H1 (cell line): ENCODE data around the gene CCDC82. TPM values are rescaled to one million over a fixed set of nuclear protein-coding genes. Genes with fewer than 3 reads are reported as not detected.

Experiments used
- CTCF ChIA-PET: fragments of 300-600 bp; sonication (Branson Sonifier 250); formaldehyde crosslinking; loops from one replicate; lab custom pipeline; 2021; ENCODE audit not compliant: partially characterized antibody; lab: Charles Lee
- POLR2A ChIA-PET: fragments of 300-600 bp; sonication (Branson Sonifier 250); formaldehyde crosslinking; loops from one replicate; lab custom pipeline; 2021; ENCODE audit warnings: inconsistent platforms; ENCODE audit not compliant: partially characterized antibody; lab: Charles Lee
- DNase-seq, 2 experiments: peaks; one replicate each; pipeline versions ENCODE4 v3.0.0 to v3.0.0-alpha.2; 2010 to 2022; ENCODE audit warnings: low spot score in 2 of 2, low read depth in 1 of 2, mixed read lengths in 1 of 2
- FAIRE-seq: peaks from 2 replicates; lab custom pipeline; 2011; peaks lifted over from hg19 to GRCh38; lab: Jason Lieb, UNC
- H2AFZ ChIP-seq: 2 replicates; pipeline ENCODE4 v1.8.1; 2012; ENCODE audit warnings: low read length, inconsistent platforms
- H2AK5ac ChIP-seq: 2 replicates; pipeline ENCODE4 v1.6.1; 2013; ENCODE audit warnings: low read depth, low read length
- H2BK120ac ChIP-seq: replicated peaks from 2 replicates; pipeline ENCODE3; 2013; ENCODE audit warnings: low read depth, low read length, inconsistent platforms
- H2BK12ac ChIP-seq: 2 replicates; pipeline ENCODE4 v1.6.1; 2013; ENCODE audit warnings: low read depth, low read length
- H2BK15ac ChIP-seq: 2 replicates; pipeline ENCODE4 v1.6.1; 2013; ENCODE audit warnings: low read length
- H2BK20ac ChIP-seq: 2 replicates; pipeline ENCODE4 v1.6.1; 2013; ENCODE audit warnings: low read length
- H2BK5ac ChIP-seq: 2 replicates; pipeline ENCODE4 v1.6.1; 2013; ENCODE audit warnings: low read depth, low read length
- H3K14ac ChIP-seq: 2 replicates; pipeline ENCODE4 v1.6.1; 2013; ENCODE audit warnings: inconsistent platforms; ENCODE audit not compliant: insufficient read length
- H3K18ac ChIP-seq: 2 replicates; pipeline ENCODE4 v1.6.1; 2013; ENCODE audit warnings: low read length; ENCODE audit errors: extremely low read depth
- H3K23ac ChIP-seq: 2 replicates; pipeline ENCODE4 v1.6.1; 2013; ENCODE audit warnings: inconsistent platforms; ENCODE audit not compliant: insufficient read length
- H3K23me2 ChIP-seq: 2 replicates; pipeline ENCODE4 v1.6.1; 2013; ENCODE audit warnings: low read depth, low read length
- H3K27ac ChIP-seq: 2 replicates; pipeline ENCODE4 v1.6.1; 2011; ENCODE audit warnings: low read depth, low read length, inconsistent platforms
- H3K27me3 ChIP-seq, 4 experiments: replicated peaks in 1 of 4; 1 replicate in 1 of 4; 2 replicates in 3 of 4; pipeline versions ENCODE4 v1.6.1 to v1.8.1; 2011 to 2013; ENCODE audit warnings: low read length in 3 of 4, mild to moderate bottlenecking in 3 of 4, inconsistent platforms in 2 of 4, mixed read lengths in 2 of 4, moderate library complexity in 1 of 4; ENCODE audit not compliant: control insufficient read depth in 3 of 4, insufficient read depth in 3 of 4; ENCODE audit errors: extremely low read depth in 1 of 4
- H3K36me3 ChIP-seq, 4 experiments: 2 replicates each; pipeline versions ENCODE4 v1.6.1 to v1.8.1; 2011 to 2013; ENCODE audit warnings: mild to moderate bottlenecking in 4 of 4, low read length in 3 of 4, moderate library complexity in 2 of 4, control low read depth in 1 of 4, inconsistent platforms in 1 of 4; ENCODE audit not compliant: insufficient read depth in 4 of 4, control insufficient read depth in 2 of 4
- H3K4ac ChIP-seq: replicated peaks from 2 replicates; pipeline ENCODE3; 2013; ENCODE audit warnings: low read length, low read depth, mixed read lengths, inconsistent platforms; ENCODE audit not compliant: insufficient read length
- H3K4me1 ChIP-seq, 4 experiments: replicated peaks in 1 of 4; 1 replicate in 1 of 4; 2 replicates in 3 of 4; pipeline versions ENCODE4 v1.6.1 to v1.8.1; 2011 to 2013; ENCODE audit warnings: low read length in 3 of 4, inconsistent platforms in 2 of 4, mixed read lengths in 1 of 4; ENCODE audit not compliant: insufficient read depth in 4 of 4, control insufficient read depth in 3 of 4
- H3K4me2 ChIP-seq, 2 experiments: 2 replicates each; pipeline versions ENCODE4 v1.6.1 to v1.8.1; 2011 to 2013; ENCODE audit warnings: low read depth in 2 of 2, low read length in 2 of 2, control low read depth in 1 of 2, inconsistent platforms in 1 of 2, mild to moderate bottlenecking in 1 of 2; ENCODE audit not compliant: insufficient read depth in 1 of 2
- H3K4me3 ChIP-seq, 4 experiments: fragments of 200-600, 300-600 bp in 1 of 4; sonication (generic), shearing (Covaris generic), sonication (Bioruptor Twin) in 1 of 4; 2 replicates each; pipeline versions ENCODE4 v1.5.1 to v1.8.1; 2011 to 2016; ENCODE audit warnings: low read length in 4 of 4, low read depth in 3 of 4, control low read depth in 2 of 4, inconsistent platforms in 2 of 4, mild to moderate bottlenecking in 2 of 4, mixed read lengths in 1 of 4, moderate library complexity in 1 of 4; ENCODE audit not compliant: insufficient read depth in 2 of 4; ENCODE audit errors: extremely low read depth in 1 of 4
- H3K56ac ChIP-seq: replicated peaks from 2 replicates; pipeline ENCODE3; 2013; ENCODE audit warnings: low read depth, mild to moderate bottlenecking, mixed read lengths, low read length, inconsistent platforms; ENCODE audit not compliant: insufficient read length
- H3K79me1 ChIP-seq: 2 replicates; pipeline ENCODE4 v1.6.1; 2013; ENCODE audit warnings: low read depth, low read length, control low read depth
- H3K79me2 ChIP-seq, 2 experiments: 2 replicates each; pipeline versions ENCODE4 v1.6.1 to v1.8.1; 2012 to 2013; ENCODE audit warnings: low read length in 2 of 2, mild to moderate bottlenecking in 2 of 2, inconsistent platforms in 1 of 2; ENCODE audit not compliant: insufficient read depth in 2 of 2, control insufficient read depth in 1 of 2
- H3K9ac ChIP-seq, 4 experiments: replicated peaks in 1 of 4; 1 replicate in 1 of 4; 2 replicates in 3 of 4; pipeline versions ENCODE4 v1.6.1 to v1.8.1; 2011 to 2013; ENCODE audit warnings: low read depth in 3 of 4, low read length in 3 of 4, control low read depth in 2 of 4, mild to moderate bottlenecking in 2 of 4, moderate library complexity in 2 of 4, inconsistent platforms in 1 of 4; ENCODE audit errors: extremely low read depth in 1 of 4
- H3K9me3 ChIP-seq, 2 experiments: 2 replicates each; pipeline versions ENCODE4 v1.6.1 to v1.8.1; 2012 to 2013; ENCODE audit warnings: mild to moderate bottlenecking in 2 of 2, moderate library complexity in 2 of 2, control low read depth in 1 of 2, inconsistent platforms in 1 of 2, low read depth in 1 of 2, low read length in 1 of 2, mixed read lengths in 1 of 2; ENCODE audit not compliant: insufficient read depth in 2 of 2
- H4K20me1 ChIP-seq, 2 experiments: replicated peaks in 1 of 2; 2 replicates each; pipeline versions ENCODE3 to v1.8.1; 2011 to 2013; ENCODE audit warnings: inconsistent platforms in 2 of 2, low read length in 2 of 2, mild to moderate bottlenecking in 1 of 2; ENCODE audit not compliant: insufficient read depth in 2 of 2, control insufficient read depth in 1 of 2
- H4K5ac ChIP-seq: 2 replicates; pipeline ENCODE4 v1.6.1; 2013; ENCODE audit warnings: low read length, low read depth, mixed read lengths, inconsistent platforms; ENCODE audit not compliant: insufficient read length
- H4K8ac ChIP-seq: 2 replicates; pipeline ENCODE4 v1.8.0; 2013; ENCODE audit warnings: mild to moderate bottlenecking, moderate library complexity, low read length, inconsistent platforms; ENCODE audit not compliant: insufficient read depth; ENCODE audit errors: extremely low read depth
- H4K91ac ChIP-seq: replicated peaks from 2 replicates; pipeline ENCODE3; 2013; ENCODE audit warnings: low read length, mixed read lengths, inconsistent platforms; ENCODE audit not compliant: insufficient read length
- ASH2L ChIP-seq: fragments of 200-600, 300-600 bp; sonication (generic); IDR thresholded peaks from one replicate; pipeline ENCODE4 v1.7.1; 2017; ENCODE audit warnings: low read length
- CBX8 ChIP-seq: fragments of 300-800, 300-1000 bp; sonication (generic); IDR thresholded peaks from 2 replicates; pipeline ENCODE4 v1.7.1; 2016; ENCODE audit warnings: low read depth, low read length, borderline replicate concordance
- CEBPB ChIP-seq: IDR thresholded peaks from 2 replicates; pipeline ENCODE4 v1.6.1; 2012; ENCODE audit warnings: low read depth, low read length
- CREB1 ChIP-seq: IDR thresholded peaks from 2 replicates; pipeline ENCODE4 v1.6.1; 2012; ENCODE audit warnings: inconsistent platforms
- CTBP2 ChIP-seq: IDR thresholded peaks from 2 replicates; pipeline ENCODE4 v1.7.0; 2011; ENCODE audit warnings: borderline replicate concordance, mild to moderate bottlenecking, moderate library complexity, mixed read lengths, low read length; ENCODE audit not compliant: insufficient read depth, insufficient read length
- EGR1 ChIP-seq: IDR thresholded peaks from 2 replicates; pipeline ENCODE4 v1.6.1; 2011; ENCODE audit warnings: low read depth, low read length, borderline replicate concordance
- FOSL1 ChIP-seq: IDR thresholded peaks from 2 replicates; pipeline ENCODE4 v1.6.1; 2011; ENCODE audit warnings: mild to moderate bottlenecking, low read depth, low read length, moderate library complexity; ENCODE audit not compliant: insufficient read depth
- GABPA ChIP-seq: IDR thresholded peaks from 2 replicates; pipeline ENCODE4 v1.6.1; 2011; ENCODE audit warnings: mild to moderate bottlenecking, low read length, moderate library complexity, borderline replicate concordance; ENCODE audit not compliant: insufficient read depth
- HDAC6 ChIP-seq: IDR thresholded peaks from one replicate; pipeline ENCODE4 v1.7.1; 2012; ENCODE audit warnings: low read depth, mild to moderate bottlenecking, inconsistent platforms, low read length, moderate library complexity
- KDM1A ChIP-seq: fragments of 200-600, 300-600 bp; sonication (generic); IDR thresholded peaks from 2 replicates; pipeline ENCODE4 v1.7.1; 2016; ENCODE audit warnings: mild to moderate bottlenecking, low read length, borderline replicate concordance
- NANOG ChIP-seq: IDR thresholded peaks from 2 replicates; pipeline ENCODE4 v1.6.1; 2011; ENCODE audit warnings: low read length, low read depth, mild to moderate bottlenecking, inconsistent platforms; ENCODE audit not compliant: insufficient read depth, poor library complexity, severe bottlenecking
- RBBP5 ChIP-seq: IDR thresholded peaks from 2 replicates; pipeline ENCODE4 v1.7.1; 2012; ENCODE audit warnings: low read depth, mild to moderate bottlenecking, inconsistent platforms, low read length, moderate library complexity, borderline replicate concordance
- RFX5 ChIP-seq: IDR thresholded peaks from 2 replicates; pipeline ENCODE4 v1.6.1; 2011; ENCODE audit warnings: low read depth, low read length, improper control_type of control experiment, borderline replicate concordance
- RXRA ChIP-seq: IDR thresholded peaks from 2 replicates; pipeline ENCODE4 v1.6.1; 2011; ENCODE audit warnings: low read depth, mild to moderate bottlenecking, low read length, moderate library complexity; ENCODE audit not compliant: insufficient read depth
- SIRT6 ChIP-seq: IDR thresholded peaks from one replicate; pipeline ENCODE4 v1.7.1; 2012; ENCODE audit warnings: low read length, inconsistent platforms
- SRF ChIP-seq: IDR thresholded peaks from 2 replicates; pipeline ENCODE4 v1.6.1; 2011; ENCODE audit warnings: mild to moderate bottlenecking, low read depth, low read length, moderate library complexity
- polyA plus RNA-seq, 7 experiments: library from polyadenylated mRNA; depleted of rRNA in 3 of 7; stranded (reverse) in 5 of 7; unstranded in 2 of 7; fragments of >200 nt in 5 of 7; fragments of 200-250 nt in 2 of 7; gene quantifications; 1 replicate in 5 of 7; 2 replicates in 1 of 7; 4 replicates in 1 of 7; pipeline versions ENCODE4 v1.2.1 to v1.2.3, GENCODE V29; 2011 to 2013; ENCODE audit warnings: missing spikeins in 2 of 7, mixed read lengths in 2 of 7
- total RNA-seq: library from RNA; stranded (reverse); fragmentation: NEBNext Ultra II Directional; extraction: Animal tissue kit (Norgen Biotek cat#: 25700); gene quantifications from 2 replicates; pipeline ENCODE4 v1.2.1, GENCODE V29; 2021

The CCDC82 gene
- total and polyA plus RNA-seq, 2 of the 8 experiments (the other 6 are each of a cell fraction or from before 2014, with no cell fraction given) = 6.0 to 15.2 TPM

- FAIRE-seq = no peak
- H2AFZ ChIP-seq = no peak overlapping the region
- no peak overlapping the region for H2BK5ac ChIP-seq
- no peak for DNase-seq
- no peak overlapping the region for H3K9ac ChIP-seq
- H3K14ac ChIP-seq = no peak overlapping the region
- no peak overlapping the region for H2AK5ac ChIP-seq
- H2BK120ac ChIP-seq = no peak overlapping the region
- no peak overlapping the region for H3K4me3 ChIP-seq
- no peaks in the 10 kb centered on the region for H3K9me3 ChIP-seq
- no peak overlapping the region for H2BK12ac ChIP-seq
- H4K5ac ChIP-seq = no peak overlapping the region
- no peaks in the 10 kb centered on the region for H3K36me3 ChIP-seq
- no peak overlapping the region for H4K8ac ChIP-seq
- POLR2A ChIA-PET = interaction anchor here (1.0 kb wide), 1 partner anchor 24 kb away, joined by 3 read pairs; the partner anchor contains the start of genes CCDC82 and JRKL
- H2BK15ac ChIP-seq = 0 out of 2 replicates have a peak overlapping the region, but pooled peaks have one; percentile 29
- no peak overlapping the region for H4K91ac ChIP-seq
- H3K27me3 ChIP-seq = peaks cover 0 to under 1% (median 0%) of the 10 kb centered on the region in 4 experiments; a peak in 1 of 7 replicates
- H3K4me1 ChIP-seq = no peaks in the 10 kb centered on the region
- no peak overlapping the region for H2BK20ac ChIP-seq
- H3K23ac ChIP-seq = no peak overlapping the region
- CTCF ChIA-PET = interaction anchor here (0.6 kb wide), 1 partner anchor 578 kb away, joined by 3 read pairs; no protein-coding TSS in a partner anchor
- H3K18ac ChIP-seq = no peak overlapping the region
- no peaks in the 10 kb centered on the region for H3K23me2 ChIP-seq
- H3K27ac ChIP-seq = no peak overlapping the region
- no peaks in the 10 kb centered on the region for H4K20me1 ChIP-seq
- H3K4me2 ChIP-seq = no peak overlapping the region
- H3K79me2 ChIP-seq = no peaks in the 10 kb centered on the region
- no peak overlapping the region for H3K56ac ChIP-seq
- no peak overlapping the region for H3K4ac ChIP-seq
- H3K79me1 ChIP-seq = no peaks in the 10 kb centered on the region
- TF ChIP-seq CREB1 (no peak), GABPA (no peak), CTBP2 (no peak), EGR1 (no peak), CEBPB (no peak), KDM1A (no peak), RFX5 (no peak), RBBP5 (no peak), RXRA (no peak), HDAC6 (no peak), SIRT6 (no peak), NANOG (no peak), FOSL1 (no peak), ASH2L (no peak), SRF (no peak), CBX8 (no peak)
Observed at GRCh38 chr11:96413408-96413807, 23.7 kb upstream of the CCDC82 start.
